GM21381 (cell line): Measurements from ENCODE around the gene DLX1.
"Not testable (repeated sequence)": the region's sequence is repeated elsewhere in the genome, so short reads cannot be mapped to it uniquely, and the experiment has no call there.

ENCODE experiments used
- ATAC-seq: cut with Tn5 transposase; IDR thresholded peaks from one replicate; pipeline ENCODE4 v1.9.1; 2021; ENCODE audit warnings: mild to moderate bottlenecking, moderate library complexity; ENCODE audit not compliant: unreplicated experiment

Gene DLX1

DNA sequence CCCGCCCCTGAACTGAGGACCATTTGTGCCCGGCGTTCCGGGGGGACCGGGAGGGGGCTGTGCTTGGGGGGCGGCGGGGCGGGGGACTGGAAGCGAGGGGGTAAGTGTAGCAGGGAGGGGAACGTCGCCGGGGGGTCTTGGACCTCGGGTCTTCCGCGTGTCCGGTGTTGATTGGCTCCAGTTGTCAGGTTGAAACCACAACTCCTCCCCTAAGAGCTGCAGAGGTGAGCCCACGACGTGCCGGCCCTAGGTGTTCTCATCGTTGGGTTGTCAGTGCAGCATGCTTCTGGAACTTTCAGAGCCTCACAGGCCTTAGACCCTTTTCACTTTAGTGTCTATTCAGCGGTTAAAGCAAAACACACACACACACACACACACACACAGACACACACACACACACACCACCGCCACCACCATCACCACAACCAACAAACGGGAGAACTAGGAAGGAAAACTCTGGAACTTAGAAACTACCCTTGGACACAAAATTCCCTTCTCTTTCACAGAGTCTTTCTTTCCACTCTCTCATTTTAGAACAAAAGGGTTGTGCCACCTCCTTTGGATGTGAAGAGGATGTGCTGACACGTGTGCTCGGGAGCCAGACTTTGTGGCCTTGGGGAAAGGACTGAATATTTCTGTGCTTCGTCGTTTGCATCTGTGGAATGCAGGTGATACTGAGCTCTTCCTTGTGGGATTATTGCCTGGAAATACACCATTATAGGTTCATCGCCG, 24.1 kb downstream of the DLX1 start:
- ATAC-seq, result no peak

- ATAC-seq, result no peak
Observed at GRCh38 chr2:172109988-172110811, 24.9 kb downstream of the DLX1 start.

DNA sequence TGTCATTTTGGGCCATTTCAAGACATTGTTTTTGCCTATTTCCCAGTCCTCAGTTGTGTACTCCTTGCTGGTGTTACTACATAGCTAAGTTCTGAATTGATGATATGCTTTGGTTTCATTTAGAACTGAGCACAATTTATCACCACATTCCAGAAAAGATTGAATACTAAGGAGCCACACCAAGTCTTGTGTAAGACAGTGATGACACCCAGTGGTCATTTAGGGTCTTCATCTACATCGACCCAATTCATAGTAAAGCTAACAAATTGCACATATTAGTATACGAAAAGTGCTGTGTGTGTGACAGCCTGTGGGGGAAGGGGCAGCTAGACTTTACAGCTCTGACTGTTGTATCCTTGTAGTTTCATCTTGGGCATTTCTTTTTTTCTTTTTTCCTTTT, 28.3 kb downstream of the DLX1 start:
- ATAC-seq, result no peak

GRCh38 chr2:172114176-172114575, 28.9 kb downstream of the DLX1 start:
- not testable (repeated sequence) for ATAC-seq

- ATAC-seq, result no peak
Observed at GRCh38 chr2:172114579-172114978, 29.3 kb downstream of the DLX1 start.

- no peak for ATAC-seq
Observed at GRCh38 chr2:172116107-172116506, 30.8 kb downstream of the DLX1 start.

GRCh38 chr2:172119089-172119488, 33.8 kb downstream of the DLX1 start:
- no peak for ATAC-seq

GRCh38 chr2:172120118-172120517, 34.8 kb downstream of the DLX1 start:
- no peak for ATAC-seq

GRCh38 chr2:172128484-172128883, 43.2 kb downstream of the DLX1 start:
- ATAC-seq, result no peak

DNA sequence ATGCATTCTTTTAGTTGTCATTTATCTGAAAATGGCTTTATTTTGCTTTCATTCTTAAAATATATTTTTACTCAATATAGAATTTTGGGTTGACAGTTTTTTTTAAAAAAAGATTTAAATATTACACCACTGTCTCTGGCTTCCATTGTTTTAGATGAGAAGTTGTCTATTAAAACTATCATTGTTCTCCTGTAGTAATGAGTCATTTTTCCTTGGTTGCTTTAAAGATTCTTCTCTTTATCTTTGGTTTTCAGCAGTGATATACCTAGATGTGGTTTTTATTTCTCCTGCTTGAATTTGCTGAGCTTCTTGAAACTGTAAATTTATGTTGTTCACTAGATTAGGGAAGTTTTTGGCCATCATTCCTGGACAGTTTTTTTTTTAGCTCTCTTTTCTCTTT, 44.1 kb downstream of the DLX1 start:
- no peak for ATAC-seq

DNA sequence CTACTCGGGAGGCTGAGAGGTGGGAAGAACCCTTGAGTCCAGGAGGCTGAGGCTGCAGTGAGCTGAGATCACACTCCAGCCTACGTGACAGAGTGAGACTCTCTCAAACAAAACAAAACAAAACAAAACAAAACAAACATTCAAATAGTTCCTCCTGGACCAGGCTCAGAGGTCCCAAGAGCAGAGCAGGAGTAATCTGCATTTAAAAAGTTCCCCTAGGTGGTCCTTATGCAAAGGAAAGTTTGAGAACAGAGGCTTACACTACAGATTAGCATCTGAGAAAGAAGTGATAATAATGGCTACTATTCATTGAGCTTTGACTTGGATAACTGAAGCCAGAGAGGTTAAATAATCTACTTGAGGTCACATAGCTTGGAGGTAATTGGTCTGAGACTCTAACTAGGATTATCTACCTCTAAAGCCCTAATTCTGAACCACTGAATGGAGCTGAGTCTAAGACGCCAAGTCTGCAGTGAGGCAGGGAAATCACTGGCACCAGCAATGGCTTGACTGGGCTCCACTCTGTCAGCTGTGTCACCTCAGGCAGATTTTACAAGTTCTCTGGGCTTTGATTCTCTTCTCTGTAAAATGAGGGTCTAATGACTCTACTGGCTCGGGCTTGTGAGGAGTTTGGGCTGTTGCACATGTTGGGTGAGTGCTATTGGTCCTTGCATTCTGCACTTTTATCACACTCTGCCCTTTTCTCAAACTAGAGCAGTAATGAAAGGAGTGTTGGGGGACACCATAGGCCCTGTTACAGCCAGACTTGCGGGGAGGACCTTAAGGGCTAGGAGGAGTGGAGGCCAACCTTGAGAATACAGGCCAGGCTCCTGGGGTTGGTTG, 46.6 kb downstream of the DLX1 start:
- ATAC-seq, result no peak

DNA sequence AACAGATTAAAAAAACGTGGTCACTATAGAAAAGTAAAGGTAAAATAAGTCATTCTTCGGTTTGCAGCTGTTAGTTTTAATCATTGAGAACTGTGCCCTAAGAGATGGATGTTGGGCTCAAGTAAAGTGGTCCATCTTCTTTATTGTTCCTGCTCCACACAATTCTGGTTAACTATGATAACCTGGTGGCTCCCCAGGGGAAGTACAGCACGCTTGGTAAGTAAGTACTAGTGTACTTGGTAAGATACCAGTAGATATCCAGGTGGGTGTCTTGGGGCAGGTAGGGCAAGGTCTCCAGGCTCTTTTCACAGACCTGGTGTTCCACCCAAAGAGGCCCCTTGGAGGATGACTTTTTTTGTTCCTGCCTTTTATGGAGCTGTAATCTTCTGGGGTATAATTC, 49.0 kb downstream of the DLX1 start:
- no peak for ATAC-seq

DNA sequence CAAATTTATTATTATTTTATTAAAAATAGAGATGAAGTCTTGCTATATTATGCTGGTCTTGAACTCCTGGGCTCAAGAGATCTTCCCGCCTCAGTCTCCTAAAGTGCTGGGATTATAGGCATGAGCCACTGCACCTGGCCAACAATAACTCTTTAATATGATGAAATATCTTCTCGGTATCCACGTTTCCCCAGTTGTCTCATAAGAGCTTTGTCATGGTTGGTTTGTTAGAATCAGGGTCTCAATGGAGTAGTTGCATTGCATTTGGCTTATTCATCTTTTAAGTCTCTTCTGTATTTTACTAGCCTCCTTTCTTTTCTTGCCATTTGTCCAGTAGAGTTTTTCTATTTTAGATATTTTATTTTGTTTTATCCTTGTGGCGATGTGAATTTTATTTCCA, 50.1 kb downstream of the DLX1 start:
- ATAC-seq, result no peak

DNA sequence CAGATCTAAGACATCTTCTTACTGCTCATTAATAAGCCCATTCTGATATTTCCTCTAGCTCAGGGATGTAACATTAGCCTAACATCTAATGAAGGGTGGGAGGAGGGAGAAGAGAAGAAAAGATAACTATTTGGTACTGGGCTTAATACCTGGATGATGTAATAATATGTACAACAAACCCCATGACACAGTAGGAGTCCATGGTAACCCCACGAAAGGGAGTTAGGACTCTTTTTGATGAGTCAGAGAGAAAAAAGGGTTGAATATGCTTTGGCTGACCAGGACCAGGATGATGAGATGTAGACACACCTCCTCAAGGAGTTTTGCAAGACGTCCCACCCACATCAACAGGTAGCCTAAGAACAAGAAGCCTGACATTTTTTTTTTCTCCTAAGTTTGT, 51.8 kb downstream of the DLX1 start:
- ATAC-seq, result no peak

- ATAC-seq, result no peak
Observed at GRCh38 chr2:172137943-172138342, 52.6 kb downstream of the DLX1 start.

DNA sequence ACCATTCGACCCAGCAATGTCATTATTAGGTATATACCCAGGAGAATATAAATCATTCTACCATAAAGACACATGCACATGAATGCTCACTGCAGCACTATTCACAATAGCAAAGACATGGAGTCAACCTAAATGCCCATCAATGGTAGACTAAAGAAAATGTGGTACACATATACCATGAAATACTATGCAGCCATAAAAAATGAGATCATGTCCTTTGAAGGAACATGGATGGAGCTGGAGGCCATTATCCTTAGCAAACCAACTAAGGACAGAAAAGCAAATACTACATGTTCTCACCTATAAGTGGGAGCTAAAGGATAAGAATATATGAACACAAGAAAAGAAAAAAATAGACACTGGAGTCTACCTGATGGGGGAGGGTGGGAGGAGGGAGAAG, 53.4 kb downstream of the DLX1 start:
- ATAC-seq, result not testable (repeated sequence)
